GM21447 (cell line): ENCODE measurements around the gene CDCP1.

Experiments used
- ATAC-seq: cut with Tn5 transposase; IDR thresholded peaks from one replicate; pipeline ENCODE4 v1.9.1; 2021; ENCODE audit not compliant: unreplicated experiment

CDCP1 gene, protein sequence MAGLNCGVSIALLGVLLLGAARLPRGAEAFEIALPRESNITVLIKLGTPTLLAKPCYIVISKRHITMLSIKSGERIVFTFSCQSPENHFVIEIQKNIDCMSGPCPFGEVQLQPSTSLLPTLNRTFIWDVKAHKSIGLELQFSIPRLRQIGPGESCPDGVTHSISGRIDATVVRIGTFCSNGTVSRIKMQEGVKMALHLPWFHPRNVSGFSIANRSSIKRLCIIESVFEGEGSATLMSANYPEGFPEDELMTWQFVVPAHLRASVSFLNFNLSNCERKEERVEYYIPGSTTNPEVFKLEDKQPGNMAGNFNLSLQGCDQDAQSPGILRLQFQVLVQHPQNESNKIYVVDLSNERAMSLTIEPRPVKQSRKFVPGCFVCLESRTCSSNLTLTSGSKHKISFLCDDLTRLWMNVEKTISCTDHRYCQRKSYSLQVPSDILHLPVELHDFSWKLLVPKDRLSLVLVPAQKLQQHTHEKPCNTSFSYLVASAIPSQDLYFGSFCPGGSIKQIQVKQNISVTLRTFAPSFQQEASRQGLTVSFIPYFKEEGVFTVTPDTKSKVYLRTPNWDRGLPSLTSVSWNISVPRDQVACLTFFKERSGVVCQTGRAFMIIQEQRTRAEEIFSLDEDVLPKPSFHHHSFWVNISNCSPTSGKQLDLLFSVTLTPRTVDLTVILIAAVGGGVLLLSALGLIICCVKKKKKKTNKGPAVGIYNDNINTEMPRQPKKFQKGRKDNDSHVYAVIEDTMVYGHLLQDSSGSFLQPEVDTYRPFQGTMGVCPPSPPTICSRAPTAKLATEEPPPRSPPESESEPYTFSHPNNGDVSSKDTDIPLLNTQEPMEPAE

DNA sequence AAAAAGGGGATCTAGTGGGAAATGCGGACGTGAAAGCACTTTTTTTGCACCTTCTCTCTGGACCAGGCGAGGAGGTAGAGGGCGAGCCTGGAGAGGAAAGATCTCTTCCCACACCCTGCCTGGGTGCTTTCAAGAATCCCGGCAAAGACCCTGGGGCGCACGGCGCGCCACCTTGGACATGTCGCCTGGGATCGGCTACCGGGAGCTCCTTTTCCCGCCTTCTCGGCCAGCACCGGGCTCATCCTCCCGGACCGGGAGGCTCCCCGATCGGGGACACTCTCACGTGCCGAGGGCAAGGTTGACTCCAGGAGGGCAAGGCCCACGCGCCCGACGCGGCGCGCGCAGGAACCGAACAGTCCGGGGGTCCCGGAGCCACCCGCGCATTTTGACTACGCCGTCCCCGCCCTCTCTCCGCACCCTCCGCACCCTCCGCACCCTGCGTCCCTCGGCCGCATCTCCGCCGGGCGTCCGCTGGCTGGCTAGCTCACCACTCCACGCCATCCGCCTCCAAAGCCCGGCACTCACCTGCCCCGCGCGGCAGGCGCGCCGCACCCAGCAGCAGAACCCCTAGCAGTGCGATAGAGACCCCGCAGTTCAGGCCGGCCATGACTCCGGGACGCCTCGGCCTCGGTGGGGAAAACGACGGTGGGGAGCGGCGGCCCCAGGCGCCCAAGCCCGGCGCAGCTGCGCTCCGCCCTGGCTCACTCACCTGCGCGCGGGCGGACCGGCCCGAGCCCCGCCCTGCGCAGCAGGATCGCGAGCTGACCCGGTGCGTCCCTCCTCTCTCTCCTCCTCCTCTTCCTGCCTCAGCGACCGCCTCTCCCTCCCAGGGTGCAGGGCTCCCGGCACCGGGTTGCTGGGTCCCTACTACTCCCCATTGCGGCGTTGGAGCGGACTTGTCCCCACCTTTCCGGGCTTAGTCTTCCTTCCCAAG, at the start of gene CDCP1:
Gene CDCP1 (minus strand): TSS at position 698 of the 934 bp plus-strand sequence. CDS start 91 bp downstream, at position 607.
- ATAC-seq, result peak; percentile 47

DNA sequence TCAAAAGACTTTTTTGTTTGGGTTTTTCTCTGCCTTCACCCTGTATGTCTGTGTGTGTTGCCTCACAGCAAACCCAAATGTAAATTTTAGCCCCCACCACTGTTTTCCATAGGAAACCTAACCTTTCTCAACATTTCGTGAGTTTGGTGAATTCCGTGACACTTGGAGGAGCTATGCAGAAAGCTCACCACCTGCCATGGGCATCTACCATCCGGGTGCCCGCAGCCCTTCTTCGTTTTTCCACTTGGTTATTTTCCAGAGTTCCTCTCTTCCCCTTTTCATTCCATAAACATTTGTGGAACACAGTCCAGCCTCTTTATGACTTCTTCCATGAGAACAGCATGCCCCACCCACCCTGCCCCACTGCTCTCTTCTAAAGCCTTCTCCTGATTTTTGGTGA, 48.6 kb upstream of the CDCP1 start:
- no peak for ATAC-seq

DNA sequence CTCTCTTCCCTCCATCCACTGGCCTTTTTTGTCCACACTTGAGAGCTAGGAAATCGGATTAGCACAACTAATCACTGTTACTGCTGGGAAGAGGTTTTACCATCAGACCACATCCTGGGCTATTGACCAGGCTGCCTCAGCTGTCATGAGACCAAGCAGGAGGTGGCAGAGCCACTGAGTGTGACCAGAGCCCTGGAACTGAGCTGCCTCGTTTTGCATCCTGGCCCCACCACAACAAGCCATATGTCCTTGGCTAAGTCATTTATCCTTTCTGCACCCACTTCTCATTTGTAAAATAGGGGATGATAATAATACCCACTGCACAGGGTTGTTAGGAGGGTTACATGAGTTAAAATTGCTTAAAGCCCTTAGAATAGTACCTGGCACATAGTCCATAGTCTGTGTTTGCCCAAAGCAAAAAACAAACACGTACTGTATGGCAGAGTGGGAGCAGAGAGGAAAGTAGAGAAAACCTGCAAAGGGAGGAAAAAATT, 45.8 kb upstream of the CDCP1 start:
- no peak for ATAC-seq

DNA sequence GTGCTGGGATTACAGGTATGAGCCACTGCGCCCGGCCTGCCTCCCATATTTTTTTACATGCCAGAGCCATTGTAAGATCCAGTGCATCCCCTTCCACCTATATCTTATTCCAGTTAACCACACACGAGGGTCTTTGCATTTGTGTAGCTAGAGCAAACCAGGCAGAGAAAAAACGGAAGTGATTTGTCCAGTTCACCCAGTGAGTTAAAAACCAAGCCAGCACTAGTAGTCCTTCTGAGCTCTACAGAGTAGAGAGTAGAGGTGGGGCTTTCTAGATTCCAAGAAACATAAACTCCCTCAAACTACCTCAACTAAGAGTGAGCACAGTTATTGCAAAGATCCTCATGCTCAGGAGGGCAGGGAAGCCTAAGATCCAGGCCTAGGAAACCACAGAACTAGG, 45.2 kb upstream of the CDCP1 start:
- no peak for ATAC-seq

DNA sequence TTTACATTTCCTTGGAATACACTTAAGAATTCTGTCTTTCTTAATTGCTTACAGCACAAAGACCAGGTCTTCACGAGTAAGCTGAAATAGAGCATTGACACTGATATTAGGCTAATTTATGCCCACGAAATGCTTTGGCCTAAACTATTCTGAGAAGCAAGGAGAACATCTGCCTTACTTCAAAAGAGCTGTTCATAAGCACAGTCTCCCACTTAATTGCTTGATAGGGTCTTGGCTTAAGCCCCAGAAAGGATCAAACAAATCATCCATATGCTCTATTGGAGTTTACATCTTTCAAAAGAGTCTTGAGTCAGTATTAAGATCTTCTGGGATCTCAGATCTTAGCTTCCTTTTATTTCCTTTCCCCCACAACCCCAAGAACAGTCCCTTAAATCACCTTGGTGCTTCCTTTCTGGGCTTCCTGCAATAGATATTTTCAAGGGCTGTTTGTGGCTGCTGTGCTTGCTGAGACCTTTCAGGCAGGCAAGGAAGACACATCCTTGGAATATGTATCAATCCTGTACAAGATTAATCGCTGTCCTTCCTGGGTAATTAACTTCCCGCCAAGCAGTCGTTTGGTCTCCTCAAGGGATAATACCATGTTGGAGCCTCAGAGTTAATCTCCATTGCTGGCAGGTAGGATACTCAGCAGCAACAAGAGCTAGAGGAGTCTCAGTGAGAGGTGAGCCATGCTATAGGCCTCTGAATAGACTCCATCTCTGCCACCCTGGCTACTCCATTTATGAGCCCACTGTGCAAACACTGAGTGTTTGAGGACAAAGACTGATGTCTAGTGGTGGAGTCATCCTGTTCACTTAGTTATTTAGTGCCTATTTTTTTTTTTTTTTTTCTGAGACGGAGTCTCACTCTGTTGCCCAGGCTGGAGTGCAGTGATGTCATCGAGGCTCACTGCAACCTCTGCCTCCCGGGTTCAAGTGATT, 42.8 kb upstream of the CDCP1 start:
- no peak for ATAC-seq

DNA sequence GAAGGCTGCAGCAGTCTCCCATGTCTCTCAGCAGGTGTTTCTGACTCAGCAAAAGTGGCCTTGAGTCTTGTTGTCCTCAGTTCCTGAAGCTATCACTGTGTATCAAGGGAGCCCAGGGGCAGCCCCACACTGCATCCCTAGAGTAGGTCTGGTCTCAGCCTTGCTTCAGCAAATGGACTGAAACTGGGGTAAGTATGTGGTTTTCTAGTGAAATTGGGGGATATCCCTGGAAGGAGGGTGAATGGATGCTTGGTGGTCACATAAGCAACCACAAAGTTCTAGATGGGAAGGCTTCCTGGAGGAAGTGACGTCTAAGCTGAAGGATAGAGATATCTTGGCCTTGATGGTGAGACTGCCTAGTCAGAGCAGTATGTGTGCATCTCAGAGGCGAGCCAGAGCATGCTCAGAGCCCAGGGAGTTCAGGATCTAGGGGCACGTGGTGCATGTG, 41.5 kb upstream of the CDCP1 start:
- ATAC-seq, result no peak

DNA sequence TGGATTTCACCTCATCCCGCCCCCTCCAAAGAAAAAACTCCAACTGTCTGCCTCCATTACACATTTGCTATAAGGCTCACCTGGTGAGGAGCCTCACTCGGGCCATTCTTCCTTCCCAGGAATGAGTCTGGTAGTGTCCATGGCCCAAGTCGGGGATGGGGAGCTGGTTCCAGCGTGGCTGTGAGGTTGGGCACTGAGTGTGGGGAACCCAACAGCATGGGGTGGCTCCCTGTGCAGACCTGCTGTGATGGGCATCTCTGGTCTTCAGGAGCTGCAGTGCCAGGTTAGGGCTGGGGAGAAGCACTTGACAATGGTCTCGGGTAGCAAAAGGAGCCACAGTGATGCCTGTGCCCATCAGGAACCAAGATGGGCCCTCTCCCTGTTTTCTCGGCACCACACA, 40.7 kb upstream of the CDCP1 start:
- ATAC-seq, result no peak

DNA sequence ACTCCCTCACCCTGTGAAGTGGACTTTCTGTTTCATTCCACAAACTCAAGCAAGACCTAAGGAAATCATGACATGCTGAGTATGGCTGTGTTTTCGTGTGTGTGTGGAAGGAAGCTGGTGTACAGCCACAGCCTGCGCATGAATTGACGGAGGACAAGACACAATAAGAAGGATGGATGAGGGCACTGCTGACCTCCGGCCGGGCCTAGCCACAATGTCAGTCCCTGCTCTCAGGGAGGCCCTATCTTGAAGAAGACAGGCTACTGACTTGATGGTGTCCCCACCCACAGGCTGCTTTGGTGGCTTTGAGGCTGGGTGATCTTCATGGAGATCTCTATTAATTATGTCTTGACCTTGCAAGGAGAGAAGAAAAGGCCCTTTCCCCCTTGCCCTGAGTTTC, 39.3 kb upstream of the CDCP1 start:
- no peak for ATAC-seq

DNA sequence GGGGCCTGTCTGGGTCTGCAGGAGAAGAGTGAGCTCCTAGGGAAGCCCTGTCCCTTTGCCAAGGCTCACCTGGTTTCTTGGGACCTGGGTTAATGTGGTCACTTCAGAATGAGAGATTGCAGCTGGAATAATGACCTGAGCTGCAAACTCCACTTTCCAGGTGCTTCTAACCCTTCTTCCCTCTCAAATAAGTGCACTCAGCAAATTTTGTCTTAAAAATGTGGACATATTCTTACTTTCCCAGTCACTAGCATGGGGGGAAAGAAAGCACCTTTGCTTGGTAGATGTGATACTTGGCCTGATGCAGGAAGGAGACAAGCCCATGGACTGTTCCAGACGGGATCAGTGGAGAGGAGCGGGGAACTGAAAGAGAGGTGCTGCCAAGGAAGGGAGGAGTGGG, 38.9 kb upstream of the CDCP1 start:
- no peak for ATAC-seq

DNA sequence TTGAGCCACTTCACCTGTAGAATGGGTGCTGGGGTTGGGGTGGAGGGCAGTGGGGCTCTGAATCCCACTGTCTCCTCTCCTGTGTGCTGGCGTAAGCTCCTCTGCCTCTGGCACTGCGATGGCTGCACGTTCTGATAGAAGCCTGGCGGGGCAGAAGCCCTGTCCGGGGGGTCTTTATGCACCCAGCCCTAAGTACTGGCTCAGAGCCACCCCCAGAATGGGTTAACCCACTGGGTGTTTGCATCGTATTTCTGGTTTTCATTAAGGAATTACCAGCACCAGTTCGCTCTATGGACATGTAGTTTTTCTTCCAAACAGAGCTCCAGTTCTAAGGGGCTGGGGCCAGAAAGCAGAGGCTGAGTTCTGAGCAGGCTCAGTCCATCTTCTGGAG, 37.7 kb upstream of the CDCP1 start:
- no peak for ATAC-seq

DNA sequence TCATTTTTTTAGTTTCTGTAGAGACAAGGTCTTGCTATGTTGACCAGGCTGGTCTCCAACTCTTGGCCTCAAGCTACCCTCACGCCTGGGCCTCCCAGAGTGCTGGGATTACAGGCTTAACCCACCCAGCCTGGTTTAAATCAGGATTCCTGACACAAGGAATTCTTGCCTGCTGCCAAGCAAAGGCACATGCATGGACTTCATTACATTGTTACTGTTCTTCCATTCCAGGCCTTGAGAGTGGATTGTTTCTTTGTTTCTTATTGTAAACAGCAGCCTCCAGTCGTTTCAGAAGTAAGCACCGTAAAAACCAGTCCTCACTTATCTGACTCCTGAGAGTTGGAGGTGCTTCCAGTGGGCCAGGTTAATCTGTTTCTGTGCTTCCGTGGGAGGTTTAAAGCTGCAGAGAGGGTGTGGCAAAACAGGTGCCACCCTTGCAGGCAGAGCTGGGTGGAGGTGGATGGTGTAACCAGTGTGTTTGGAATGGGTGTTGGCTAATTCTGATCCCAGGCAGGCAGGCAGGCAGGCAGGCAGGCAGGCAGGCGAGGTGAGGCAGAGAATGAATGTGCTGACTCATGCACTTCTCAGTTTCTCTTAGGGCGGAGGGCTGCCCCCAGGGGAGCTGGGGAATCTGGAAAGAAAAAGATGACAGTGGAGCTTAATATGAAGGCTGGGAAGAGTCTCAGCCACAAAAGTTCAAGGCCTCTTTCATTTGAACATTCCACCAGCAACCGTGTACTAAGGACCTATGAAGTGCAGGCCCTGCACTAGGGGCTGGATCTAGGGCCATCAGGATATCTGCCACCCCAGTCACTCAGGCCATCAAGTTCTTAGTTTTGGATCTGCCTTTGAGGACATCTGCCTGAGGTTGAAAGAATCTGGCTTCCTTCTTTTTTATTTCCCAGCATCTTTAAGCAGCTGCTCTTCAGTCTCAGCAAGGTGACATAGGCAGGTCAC, 37.0 kb upstream of the CDCP1 start:
- no peak for ATAC-seq

DNA sequence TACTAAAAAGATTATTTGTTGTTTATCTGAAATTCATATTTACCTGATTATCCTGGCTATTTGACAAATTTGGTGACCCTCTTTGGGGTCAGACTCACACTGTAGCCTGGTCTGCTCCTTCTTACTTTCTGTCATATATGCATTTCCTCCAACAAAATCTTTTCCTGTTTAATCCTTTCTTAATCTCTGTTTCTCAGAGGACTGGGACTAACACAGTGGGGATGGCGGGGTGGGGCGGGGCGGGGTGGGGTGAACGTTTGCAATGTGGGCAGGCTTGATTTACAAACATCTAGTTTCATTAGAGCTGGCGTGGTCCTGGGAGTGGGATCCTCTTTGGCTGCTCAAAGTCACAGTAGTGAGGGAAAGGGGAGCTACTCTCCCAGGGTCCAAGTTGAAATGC, 35.3 kb upstream of the CDCP1 start:
- ATAC-seq, result no peak

DNA sequence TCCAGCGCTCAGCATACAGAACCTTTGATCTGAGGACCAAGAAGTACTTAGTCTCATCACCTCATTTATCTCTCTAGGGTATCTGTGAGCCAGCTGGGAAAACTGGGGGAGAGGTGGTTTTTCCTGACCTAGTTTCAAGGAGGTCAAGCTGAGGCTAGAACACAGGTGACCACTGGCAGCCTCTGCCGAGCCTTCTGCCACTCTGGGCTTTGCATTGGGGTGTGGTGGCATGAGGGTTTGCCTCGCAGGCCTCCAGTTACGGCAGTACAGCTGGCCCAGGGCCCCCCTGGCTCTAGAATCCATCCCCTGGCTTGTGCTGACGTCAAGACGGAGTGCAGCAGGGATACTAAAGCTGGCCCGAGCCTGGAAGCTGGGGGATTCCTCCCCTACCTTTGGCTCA, 34.7 kb upstream of the CDCP1 start:
- no peak for ATAC-seq

DNA sequence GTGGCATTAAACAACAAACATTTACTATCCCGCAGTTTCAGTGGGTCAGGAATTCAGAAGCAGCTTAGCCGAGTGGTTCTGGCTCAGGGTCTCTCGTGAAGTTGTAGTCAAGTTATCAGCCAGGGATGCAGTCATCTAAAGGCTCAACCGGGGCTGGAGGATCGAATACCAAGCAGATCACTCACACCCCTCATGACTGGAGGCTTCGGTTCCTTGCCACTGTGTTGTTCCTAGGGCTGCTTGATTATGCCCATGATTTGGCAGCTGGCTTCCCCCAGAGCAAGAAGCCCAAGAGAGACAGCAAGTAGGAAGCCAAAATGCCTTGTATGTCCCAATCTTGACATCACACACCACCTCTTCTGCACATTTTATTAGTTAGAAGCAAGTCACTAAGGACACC, 33.9 kb upstream of the CDCP1 start:
- no peak for ATAC-seq

DNA sequence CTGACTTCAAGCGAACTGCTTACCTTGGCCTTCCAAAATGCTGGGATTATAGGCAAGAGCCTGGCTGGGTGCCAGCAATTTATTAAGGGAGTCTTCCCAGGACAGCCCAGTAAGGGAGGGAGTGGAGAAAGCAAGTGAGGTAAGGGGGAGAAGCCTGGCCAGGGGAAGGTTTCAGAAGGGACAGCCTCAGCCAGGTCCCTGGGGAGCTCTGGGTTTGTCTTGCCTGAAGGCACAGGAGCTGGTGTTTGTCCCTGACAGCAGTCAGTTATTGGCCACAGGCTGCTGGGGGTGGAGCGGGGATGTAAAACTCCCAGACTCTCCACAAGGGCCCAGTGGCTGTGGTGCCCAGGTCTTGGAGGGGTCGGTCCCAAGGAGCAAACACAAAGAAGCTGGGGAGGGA, 33.0 kb upstream of the CDCP1 start:
- ATAC-seq, result no peak

DNA sequence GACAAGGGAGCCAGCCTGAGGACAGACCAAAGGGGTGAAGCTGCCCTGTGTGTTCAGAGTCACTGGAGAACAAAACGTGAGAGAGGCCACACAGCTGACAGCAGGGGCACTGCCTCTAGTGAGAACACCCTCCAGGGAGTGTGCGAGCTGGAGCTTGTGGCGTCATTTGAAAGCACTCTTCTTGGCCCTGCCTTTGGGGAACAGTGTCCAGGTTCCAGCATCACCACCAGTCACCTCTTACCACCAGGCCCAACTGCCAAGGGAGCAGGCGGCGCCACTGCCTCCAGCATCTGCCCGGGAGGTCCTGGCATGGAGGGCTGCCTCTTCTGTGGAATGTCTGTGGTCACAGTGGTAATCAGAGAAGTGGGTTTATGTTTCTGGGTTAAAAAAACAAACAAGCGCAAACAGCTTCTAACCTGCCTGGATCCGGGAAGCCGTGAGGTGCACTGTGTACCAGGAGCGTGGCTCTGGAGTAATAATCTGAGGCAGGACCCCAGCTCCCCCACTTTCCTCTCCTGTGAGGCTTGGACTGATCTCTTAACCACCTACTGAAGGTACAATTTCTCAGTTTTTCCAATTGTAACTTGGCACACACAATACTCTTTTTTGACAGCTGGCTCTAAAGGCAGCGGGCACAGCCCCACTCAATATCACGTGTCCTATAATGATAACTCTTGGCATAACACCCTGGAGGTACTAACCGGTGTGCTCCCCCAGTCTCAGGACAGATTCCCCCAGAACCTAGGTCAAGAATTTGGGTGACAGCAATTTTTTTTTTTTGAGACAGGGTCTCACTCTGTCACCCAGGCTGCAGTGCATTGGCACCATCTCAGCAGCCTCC, 32.2 kb upstream of the CDCP1 start:
- no peak for ATAC-seq

DNA sequence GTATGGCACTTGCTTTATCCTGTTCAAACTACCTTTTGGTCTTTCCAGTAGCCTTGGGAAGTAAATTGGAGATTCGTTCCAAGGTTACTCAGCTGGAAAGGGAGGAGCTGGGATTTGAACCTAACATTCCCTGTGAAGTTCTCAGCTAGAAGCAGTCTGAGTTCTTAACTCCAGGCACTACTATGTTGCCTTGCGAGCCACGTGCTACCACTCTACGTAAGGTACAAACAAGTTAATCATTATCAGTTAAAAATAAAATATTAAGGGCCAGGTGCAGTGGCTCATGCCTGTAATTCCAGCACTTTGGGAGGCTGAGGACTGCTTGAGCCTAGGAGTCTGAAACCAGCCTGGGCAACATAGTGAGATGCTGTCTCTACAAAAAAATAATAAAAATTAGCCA, 30.7 kb upstream of the CDCP1 start:
- ATAC-seq, result no peak

DNA sequence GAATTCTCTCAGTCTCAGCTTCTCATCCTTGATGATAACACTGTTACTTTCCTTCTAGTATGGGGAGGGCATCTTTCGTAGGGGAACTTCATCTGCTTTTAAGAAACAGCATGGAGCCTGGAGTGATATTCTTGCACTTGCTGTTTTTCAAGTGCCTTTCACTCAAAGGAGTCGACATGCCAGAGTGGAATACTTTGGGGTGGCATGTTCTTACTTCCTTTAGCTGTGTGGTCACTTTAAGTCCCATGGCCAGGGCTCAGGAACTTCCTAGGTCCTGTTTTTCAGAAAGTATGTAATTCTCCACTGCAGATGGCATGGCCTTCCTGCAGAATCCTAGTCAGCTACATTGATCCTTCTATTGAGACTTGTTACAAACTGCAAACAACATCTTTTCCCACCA, 28.1 kb upstream of the CDCP1 start:
- no peak for ATAC-seq
